ENCODE measurements around the gene HS3ST4. TPM values are rescaled to one million over a fixed set of nuclear protein-coding genes. Genes with fewer than 3 reads are reported as not detected.

HS3ST4 gene
- total RNA-seq, 6 experiments from 2014 or later: not detected

- ATAC-seq: no peak
- H3K27me3 ChIP-seq: no peaks in the 10 kb centered on the region
- no peaks in the 10 kb centered on the region for H3K9me3 ChIP-seq
- intact Hi-C loops (cut with DNase I): no loop called here
- no peak for DNase-seq
- 8% methylated on average over 2 of the region's 2 CpGs for whole genome bisulfite sequencing (ENCODE audit: insufficient coverage, low coverage, low lambda C conversion rate, missing lambda C conversion rate)
- H3K27ac ChIP-seq: no peak overlapping the region
- no peaks in the 10 kb centered on the region for H3K4me1 ChIP-seq
- H3K4me3 ChIP-seq: no peak overlapping the region
- H3K36me3 ChIP-seq: no peaks in the 10 kb centered on the region
- no peak for TF ChIP-seq CTCF (IDR thresholded peaks at IDR 0.05)
- TF ChIP-seq POLR2A (IDR thresholded peaks at IDR 0.05): no peak
These were observed 230.7 kb downstream of the HS3ST4 start for GRCh38 chr16:25922438-25922837.

DNA sequence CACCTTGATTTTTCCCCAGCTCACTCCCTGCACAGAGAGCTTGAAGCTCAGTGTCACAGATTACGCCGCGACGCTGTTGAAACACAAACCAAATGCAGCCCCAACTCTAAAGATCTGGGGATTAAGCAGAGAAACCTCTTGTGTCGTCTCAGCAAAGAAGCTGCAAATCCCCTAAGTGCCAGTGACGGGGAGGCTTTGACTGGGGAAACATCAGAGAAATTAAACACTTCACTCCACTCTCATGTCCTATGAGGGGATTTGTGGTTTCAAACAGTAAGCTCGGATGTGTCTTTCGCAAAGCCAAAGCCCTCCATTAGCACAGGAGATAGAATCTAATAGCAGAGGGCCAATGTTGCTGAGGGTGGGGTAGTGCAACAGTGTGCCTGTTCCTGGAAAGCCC, 233.7 kb downstream of the HS3ST4 start:
- no peaks in the 10 kb centered on the region for H3K36me3 ChIP-seq
- DNase-seq: no peak
- intact Hi-C loops (cut with DNase I): no loop called here
- H3K27me3 ChIP-seq: no peaks in the 10 kb centered on the region
- H3K9me3 ChIP-seq: no peaks in the 10 kb centered on the region
- no peak overlapping the region for H3K27ac ChIP-seq
- WGBS (ENCODE audit: insufficient coverage, low coverage, low lambda C conversion rate, missing lambda C conversion rate): 56% methylated on average over 4 of the region's 8 CpGs
- ATAC-seq: no peak
- no peak overlapping the region for H3K4me3 ChIP-seq
- TF ChIP-seq POLR2A (IDR thresholded peaks at IDR 0.05): no peak
- TF ChIP-seq CTCF (IDR thresholded peaks at IDR 0.05): no peak
- no peaks in the 10 kb centered on the region for H3K4me1 ChIP-seq

DNA sequence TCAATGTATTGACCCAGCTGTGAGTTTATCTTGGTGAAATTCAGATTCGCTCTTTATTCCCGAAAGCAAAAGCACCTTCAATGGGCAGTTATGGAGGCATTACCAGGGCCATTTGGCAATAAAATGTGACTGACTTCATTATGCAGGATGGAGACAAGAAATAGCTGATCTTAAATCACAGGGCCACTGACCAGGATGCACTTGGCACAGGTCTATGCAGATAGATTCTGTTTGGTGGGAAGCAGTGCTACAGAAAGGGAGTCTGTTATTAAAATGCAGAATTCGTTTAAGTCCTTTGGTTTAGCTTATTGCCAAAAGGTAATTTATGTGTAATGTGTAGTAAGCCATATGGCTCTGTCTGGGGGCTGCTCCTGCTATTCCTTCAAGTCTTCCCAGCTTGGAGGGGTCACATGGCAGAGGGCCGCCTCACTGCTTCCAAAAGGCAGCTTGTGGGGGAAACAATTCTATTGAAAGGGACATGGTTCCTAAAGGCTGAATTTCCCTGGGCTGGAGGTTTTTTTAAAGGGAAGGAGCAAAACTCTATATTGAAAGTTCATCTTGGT, 239.8 kb downstream of the HS3ST4 start:
- no peak for DNase-seq
- H3K9me3 ChIP-seq: no peaks in the 10 kb centered on the region
- ATAC-seq: no peak
- H3K36me3 ChIP-seq: no peaks in the 10 kb centered on the region
- intact Hi-C loops (cut with DNase I): no loop called here
- no peaks in the 10 kb centered on the region for H3K27me3 ChIP-seq
- WGBS (ENCODE audit: insufficient coverage, low coverage, low lambda C conversion rate, missing lambda C conversion rate): 68% methylated on average over 4 of the region's 4 CpGs
- H3K4me3 ChIP-seq: no peak overlapping the region
- TF ChIP-seq CTCF (IDR thresholded peaks at IDR 0.05) (no peak), POLR2A (IDR thresholded peaks at IDR 0.05) (no peak)
- no peaks in the 10 kb centered on the region for H3K4me1 ChIP-seq
- H3K27ac ChIP-seq: no peak overlapping the region

GRCh38 chr16:25941800-25942499, 250.2 kb downstream of the HS3ST4 start:
- Histone ChIP-seq H3K36me3 (no peaks in the 10 kb centered on the region), H3K4me1 (no peaks in the 10 kb centered on the region), H3K27me3 (no peaks in the 10 kb centered on the region), H3K9me3 (no peaks in the 10 kb centered on the region), H3K4me3 (no peak overlapping the region), H3K27ac (no peak overlapping the region)
- WGBS (ENCODE audit: insufficient coverage, low coverage, low lambda C conversion rate, missing lambda C conversion rate): 48% methylated on average over 4 of the region's 4 CpGs
- TF ChIP-seq POLR2A (IDR thresholded peaks at IDR 0.05) (no peak), CTCF (IDR thresholded peaks at IDR 0.05) (no peak)
- DNase-seq (no peak), ATAC-seq (no peak)
- intact Hi-C loops (cut with DNase I): no loop called here
